Measurements from ENCODE around the gene FBXO42. TPM values are rescaled to one million over a fixed set of nuclear protein-coding genes. Genes with fewer than 3 reads are reported as not detected.

FBXO42 gene
- total and polyA plus RNA-seq, 9 of the 15 experiments (the other 6 are each of a cell fraction or from before 2014, with no cell fraction given): 7.2 to 24.8 (median 17.4) TPM

GRCh38 chr1:16248603-16249516, 103.4 kb downstream of the FBXO42 start (continued):
- TF ChIP-seq HNRNPH1 (optimal IDR thresholded peaks at IDR 0.05; ENCODE audit: low read depth, low read length) (no peak), ZNF133 (CRISPR knock-in tag; IDR thresholded peaks at IDR 0.05) (no peak; the same call in 1 of the 2 replicates), ZFPM2 (CRISPR knock-in tag; IDR thresholded peaks at IDR 0.05) (no peak), CAMTA2 (CRISPR knock-in tag; conservative IDR thresholded peaks at IDR 0.05) (no peak), DMBX1 (CRISPR knock-in tag; IDR thresholded peaks at IDR 0.05; ENCODE audit: borderline replicate concordance) (peak; percentile 99), SMARCE1 (IDR thresholded peaks at IDR 0.05) (peak; percentile 91), HSF4 (CRISPR knock-in tag; IDR thresholded peaks at IDR 0.05; ENCODE audit: borderline replicate concordance) (peak; percentile 92; the same call in 1 of the 2 replicates), EZH2 (IDR thresholded peaks at IDR 0.05; ENCODE audit: borderline replicate concordance, low read depth, low read length) (no peak), SLC30A9 (CRISPR knock-in tag; IDR thresholded peaks at IDR 0.05) (no peak), ZNF561 (CRISPR knock-in tag; conservative IDR thresholded peaks at IDR 0.05) (no peak), MNT (conservative IDR thresholded peaks at IDR 0.05) (peak in 1 of 2 experiments; percentile 60; a peak in 1 of 4 replicates), MLX (CRISPR knock-in tag; conservative IDR thresholded peaks at IDR 0.05) (0 out of 4 replicates have a peak, but pooled peaks of 1 of the 2 experiments have one; percentile 56), CBX5 (IDR thresholded peaks at IDR 0.05; ENCODE audit: borderline replicate concordance, low read depth) (no peak), HMGN3 (IDR thresholded peaks at IDR 0.05; ENCODE audit: borderline replicate concordance, extremely low read depth, insufficient read length, low read depth, low read length) (no peak), BDP1 (IDR thresholded peaks at IDR 0.05; ENCODE audit: insufficient read depth, insufficient read length) (no peak), PHF8 (IDR thresholded peaks at IDR 0.05; ENCODE audit: borderline replicate concordance, low read length) (no peak), POLR2G (IDR thresholded peaks at IDR 0.05; ENCODE audit: low read depth, low read length) (no peak), SNAPC5 (CRISPR knock-in tag; IDR thresholded peaks at IDR 0.05) (peak; percentile 47; the same call in 1 of the 2 replicates), MIER1 (IDR thresholded peaks at IDR 0.05; ENCODE audit: low read depth) (no peak), FOXA1 (IDR thresholded peaks at IDR 0.05; ENCODE audit: borderline replicate concordance) (no peak), ZBTB1 (CRISPR knock-in tag; IDR thresholded peaks at IDR 0.05; ENCODE audit: borderline replicate concordance, low read depth) (no peak)

Data from K562 (cell line).